Stomach (tissue), 4 donors: Measurements from ENCODE around the gene SLC25A51.

Experiments used
- EP300 ChIP-seq: sonication (generic); formaldehyde crosslinking; IDR thresholded peaks from one replicate; pipeline ENCODE4 v1.6.1; 2017; ENCODE audit warnings: antibody characterized with exemption
- POLR2A ChIP-seq, 4 donors: fragments of 450-650 bp; IDR thresholded peaks; one replicate each; pipeline ENCODE4 v1.6.1; 2016; ENCODE audit warnings: antibody characterized with exemption in 4 of 4, control low read depth in 2 of 4, mild to moderate bottlenecking in 1 of 4, moderate library complexity in 1 of 4
- POLR2AphosphoS5 ChIP-seq, 3 donors: sonication (generic); formaldehyde crosslinking; IDR thresholded peaks; one replicate each; pipeline ENCODE4 v1.6.1; 2016; ENCODE audit warnings: antibody characterized with exemption in 3 of 3
- TF ChIP-seq, protein P1 (sequence below), 7 experiments: fragments of 450-650 bp in 4 of 7; fragments of 200-600 bp in 3 of 7; sonication (generic) in 3 of 7; IDR thresholded peaks; one replicate each; pipeline ENCODE4 v1.5.1; 2016 to 2019; ENCODE audit warnings: antibody characterized with exemption in 7 of 7, control low read depth in 2 of 7, mild to moderate bottlenecking in 1 of 7

DNA sequence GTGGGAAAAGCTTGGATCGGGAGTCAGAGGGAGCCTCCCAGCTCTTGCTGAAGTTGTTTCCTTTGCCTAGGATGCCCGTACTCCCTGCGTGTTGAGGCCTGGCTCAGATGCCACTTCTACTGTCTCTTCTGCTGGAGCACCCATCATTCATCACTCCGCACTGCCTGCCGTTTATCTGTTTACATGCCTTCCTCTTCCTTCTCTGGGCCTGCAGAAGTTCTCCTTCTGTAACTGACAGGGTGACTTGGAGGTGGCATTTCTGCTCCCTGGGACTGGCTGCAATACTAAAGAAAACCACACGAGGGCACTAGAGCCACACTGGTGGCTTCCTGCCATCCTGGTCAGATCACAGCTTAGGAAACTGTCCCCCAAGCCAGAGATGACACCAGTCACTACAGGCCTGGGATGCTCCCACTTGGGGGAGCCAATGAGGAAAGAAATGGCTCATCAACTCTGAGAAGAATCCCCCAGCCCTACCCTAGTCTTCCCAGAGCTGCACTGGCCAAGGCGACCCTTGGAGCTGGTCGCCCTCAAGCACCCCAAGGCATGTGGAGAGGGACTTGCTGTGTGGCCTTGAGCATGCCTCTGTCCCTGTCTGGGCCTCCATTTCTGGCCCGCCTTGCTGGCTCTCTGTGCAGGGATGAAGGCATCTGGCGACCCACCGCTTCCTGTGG is 9.7 kb upstream of the SLC25A51 start:
- TF ChIP-seq, protein P1, sequence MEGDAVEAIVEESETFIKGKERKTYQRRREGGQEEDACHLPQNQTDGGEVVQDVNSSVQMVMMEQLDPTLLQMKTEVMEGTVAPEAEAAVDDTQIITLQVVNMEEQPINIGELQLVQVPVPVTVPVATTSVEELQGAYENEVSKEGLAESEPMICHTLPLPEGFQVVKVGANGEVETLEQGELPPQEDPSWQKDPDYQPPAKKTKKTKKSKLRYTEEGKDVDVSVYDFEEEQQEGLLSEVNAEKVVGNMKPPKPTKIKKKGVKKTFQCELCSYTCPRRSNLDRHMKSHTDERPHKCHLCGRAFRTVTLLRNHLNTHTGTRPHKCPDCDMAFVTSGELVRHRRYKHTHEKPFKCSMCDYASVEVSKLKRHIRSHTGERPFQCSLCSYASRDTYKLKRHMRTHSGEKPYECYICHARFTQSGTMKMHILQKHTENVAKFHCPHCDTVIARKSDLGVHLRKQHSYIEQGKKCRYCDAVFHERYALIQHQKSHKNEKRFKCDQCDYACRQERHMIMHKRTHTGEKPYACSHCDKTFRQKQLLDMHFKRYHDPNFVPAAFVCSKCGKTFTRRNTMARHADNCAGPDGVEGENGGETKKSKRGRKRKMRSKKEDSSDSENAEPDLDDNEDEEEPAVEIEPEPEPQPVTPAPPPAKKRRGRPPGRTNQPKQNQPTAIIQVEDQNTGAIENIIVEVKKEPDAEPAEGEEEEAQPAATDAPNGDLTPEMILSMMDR (IDR thresholded peaks at IDR 0.05): peak in 6 of 7 experiments; percentile 50 to 99 (median 96)
- TF ChIP-seq POLR2A (IDR thresholded peaks at IDR 0.05) (no peak), EP300 (no peak), POLR2AphosphoS5 (IDR thresholded peaks at IDR 0.05) (peak in 1 of 3 donors; percentile 56)
